HL-60 (cell line): ENCODE results near the gene TMEM170A.
"Not testable (repeated sequence)": the region's sequence is repeated elsewhere in the genome, so short reads cannot be mapped to it uniquely, and the experiment has no call there.

Experiments
- DNase-seq, 2 experiments: peaks; one replicate each; pipeline ENCODE4 v3.0.0-alpha.2; 2010 to 2020; ENCODE audit warnings: low read depth in 1 of 2, low spot score in 1 of 2
- H3K27ac ChIP-seq: fragments of 250-450 bp; sonication (Bioruptor Pico); replicated peaks from 2 replicates; pipeline ENCODE4 v1.5.1; 2020; ENCODE audit warnings: mild to moderate bottlenecking, moderate library complexity
- H3K27me3 ChIP-seq: fragments of 250-450 bp; sonication (Bioruptor Pico); 2 replicates; pipeline ENCODE4 v1.5.1; 2021; ENCODE audit warnings: mild to moderate bottlenecking, moderate library complexity; ENCODE audit not compliant: insufficient read depth, poor library complexity, severe bottlenecking
- H3K4me3 ChIP-seq: replicated peaks from 2 replicates; pipeline ENCODE4 v1.5.1; 2011; ENCODE audit warnings: mild to moderate bottlenecking, control low read depth, low read length; ENCODE audit not compliant: insufficient read depth
- CTCF ChIP-seq: IDR thresholded peaks from one replicate; pipeline ENCODE4 v1.5.1; 2011; ENCODE audit warnings: low read length, control low read depth, inconsistent platforms; ENCODE audit not compliant: insufficient read depth
- GABPA ChIP-seq: IDR thresholded peaks from 2 replicates; pipeline ENCODE4 v1.6.1; 2012; ENCODE audit warnings: low read depth
- POLR2AphosphoS5 ChIP-seq: IDR thresholded peaks from 2 replicates; pipeline ENCODE4 v1.6.1; 2012; ENCODE audit warnings: low read depth
- REST ChIP-seq: IDR thresholded peaks from 2 replicates; pipeline ENCODE4 v1.6.1; 2012; ENCODE audit warnings: low read depth; ENCODE audit not compliant: insufficient replicate concordance
- SPI1 ChIP-seq: IDR thresholded peaks from 2 replicates; pipeline ENCODE4 v1.6.1; 2012; ENCODE audit warnings: low read depth, mild to moderate bottlenecking, borderline replicate concordance

Gene TMEM170A

GRCh38 chr16:75443298-75443697, 21.2 kb downstream of the TMEM170A start:
- H3K27me3 ChIP-seq = no peaks in the 10 kb centered on the region
- DNase-seq = no peak
- TF ChIP-seq SPI1 (no peak), POLR2AphosphoS5 (no peak)
- no peak overlapping the region for H3K4me3 ChIP-seq
- H3K27ac ChIP-seq = no peak overlapping the region

GRCh38 chr16:75433732-75434413, 30.6 kb downstream of the TMEM170A start:
- DNase-seq = peak; percentile 62 to 71
- Histone ChIP-seq H3K4me3 (peak overlapping the region; percentile 94), H3K27ac (peak overlapping the region; percentile 86), H3K27me3 (no peaks in the 10 kb centered on the region)
- TF ChIP-seq POLR2AphosphoS5 (peak; percentile 59; the same call in 1 of the 2 replicates), REST (peak; percentile 39), GABPA (no peak)

- Histone ChIP-seq H3K4me3 (peak within 1 kb of the TSS; percentile 94), H3K27me3 (no peaks in the 10 kb centered on the region), H3K27ac (peak within 1 kb of the TSS; percentile 86)
- TF ChIP-seq CTCF = no peak
- peak; percentile 39; the same call in 1 of the 2 replicates for TF ChIP-seq POLR2AphosphoS5
- peak; percentile 64 for TF ChIP-seq GABPA
- TF ChIP-seq SPI1 = no peak
- no peak for TF ChIP-seq REST
- DNase-seq = peak; percentile 83 to 95
Observed at GRCh38 chr16:75432828-75433731, 31.4 kb downstream of the TMEM170A start, which contains the start of gene CFDP1. Gene CFDP1, minus strand, starts transcription at chr16:75433503. Its CDS starts 151 bp downstream, at chr16:75433352.

GRCh38 chr16:75429621-75430403, 34.7 kb downstream of the TMEM170A start:
- no peak overlapping the region for H3K4me3 ChIP-seq
- no peaks in the 10 kb centered on the region for H3K27me3 ChIP-seq
- H3K27ac ChIP-seq = no peak overlapping the region
- no peak for DNase-seq
- TF ChIP-seq SPI1 (no peak), REST (no peak)

- DNase-seq, H3K4me3 ChIP-seq, H3K27ac ChIP-seq, H3K27me3 ChIP-seq: not testable (repeated sequence)
Observed at GRCh38 chr16:75426524-75426923, 38.0 kb downstream of the TMEM170A start.

- not testable (repeated sequence) for H3K27me3 ChIP-seq, H3K4me3 ChIP-seq, H3K27ac ChIP-seq, DNase-seq
Observed at GRCh38 chr16:75424105-75424762, 40.3 kb downstream of the TMEM170A start.
